Inflammatory macrophage treated with lipopolysaccharide for 4 hours (primary cell): ENCODE results near the gene GINS3.

Source experiments
- DNase-seq: peaks from one replicate; pipeline ENCODE4 v3.0.0-alpha.2; 2020

GINS3 gene

DNA sequence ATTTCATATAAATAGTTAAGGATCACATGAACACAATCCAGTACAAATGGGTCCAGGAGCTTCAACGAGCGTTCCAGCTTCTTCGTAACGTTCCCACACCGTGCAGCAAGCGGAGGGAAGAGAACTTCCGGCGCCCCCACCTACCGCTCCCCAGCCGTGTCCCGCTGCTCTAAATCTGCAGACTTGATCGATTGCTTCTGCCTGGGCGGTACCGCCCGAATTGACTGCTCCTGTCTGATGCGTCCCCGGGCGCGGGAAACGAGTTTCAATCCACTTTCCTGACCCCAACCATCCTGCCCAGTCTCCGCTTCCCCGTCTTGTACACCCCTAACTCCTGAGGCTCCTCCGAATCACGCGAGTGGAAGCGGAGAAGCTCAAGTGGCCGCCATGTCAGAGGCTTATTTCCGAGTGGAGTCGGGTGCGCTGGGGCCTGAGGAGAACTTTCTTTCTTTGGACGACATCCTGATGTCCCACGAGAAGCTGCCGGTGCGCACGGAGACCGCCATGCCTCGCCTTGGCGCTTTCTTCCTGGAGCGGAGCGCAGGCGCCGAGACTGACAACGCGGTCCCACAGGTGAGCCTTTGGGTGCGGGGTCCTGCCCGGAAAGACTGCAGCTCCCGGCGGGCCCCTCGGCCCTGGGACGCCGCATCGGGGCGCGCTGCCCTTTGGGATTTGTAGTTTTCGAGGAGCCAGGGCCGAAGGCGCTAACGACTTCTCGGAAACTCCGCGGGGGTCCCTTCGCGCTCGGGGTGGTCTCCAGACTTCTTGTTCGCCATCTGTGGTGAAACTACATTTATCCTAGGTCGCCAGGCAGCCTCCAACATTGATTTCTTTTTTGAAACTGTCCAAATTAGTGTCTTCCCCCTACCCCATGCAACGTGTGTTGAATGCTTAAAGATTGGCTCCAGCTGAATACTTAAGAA, at the start of gene GINS3:
Gene GINS3, plus strand, starts transcription at position 257 of the 923 bp plus-strand sequence. Its CDS starts 131 bp downstream, at position 388.
- DNase-seq, result peak; percentile 73

GRCh38 chr16:58343562-58343961, 48.7 kb upstream of the GINS3 start:
- peak; percentile 4 for DNase-seq

DNA sequence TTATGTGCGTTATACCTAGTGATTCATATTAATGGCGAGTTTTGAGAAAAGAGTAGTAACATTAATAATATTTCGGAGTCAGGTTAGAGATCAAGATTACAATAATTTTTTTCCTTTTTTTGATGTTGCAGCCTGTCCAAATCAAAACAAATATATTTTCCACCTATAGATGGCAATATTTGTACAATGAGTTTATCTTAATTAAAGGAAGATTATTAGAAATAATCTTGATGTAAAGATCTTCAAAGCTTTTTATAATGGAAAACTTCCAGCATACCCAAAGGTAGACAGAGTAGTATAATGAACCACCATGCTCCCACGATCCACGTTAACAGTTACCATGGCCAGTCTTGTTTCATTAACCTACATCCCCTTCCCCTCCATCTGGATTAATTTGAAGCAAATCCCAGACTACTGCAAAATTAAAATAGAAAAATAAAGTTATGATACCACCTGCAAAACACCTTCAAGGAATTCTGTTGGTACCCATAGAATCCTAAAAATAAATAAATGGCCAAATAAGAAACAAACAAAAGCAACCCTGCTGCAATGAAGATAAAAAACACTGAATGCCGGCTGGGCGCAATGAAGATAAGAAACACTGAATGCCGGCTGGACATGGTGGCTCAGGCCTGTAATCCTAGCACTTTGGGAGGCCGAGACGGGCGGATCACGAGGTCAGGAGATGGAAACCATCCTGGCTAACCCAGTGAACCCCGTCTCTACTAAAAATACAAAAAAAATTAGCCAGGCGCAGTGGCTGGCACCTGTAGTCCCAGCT, 46.5 kb upstream of the GINS3 start:
- peak; percentile 10 for DNase-seq

DNA sequence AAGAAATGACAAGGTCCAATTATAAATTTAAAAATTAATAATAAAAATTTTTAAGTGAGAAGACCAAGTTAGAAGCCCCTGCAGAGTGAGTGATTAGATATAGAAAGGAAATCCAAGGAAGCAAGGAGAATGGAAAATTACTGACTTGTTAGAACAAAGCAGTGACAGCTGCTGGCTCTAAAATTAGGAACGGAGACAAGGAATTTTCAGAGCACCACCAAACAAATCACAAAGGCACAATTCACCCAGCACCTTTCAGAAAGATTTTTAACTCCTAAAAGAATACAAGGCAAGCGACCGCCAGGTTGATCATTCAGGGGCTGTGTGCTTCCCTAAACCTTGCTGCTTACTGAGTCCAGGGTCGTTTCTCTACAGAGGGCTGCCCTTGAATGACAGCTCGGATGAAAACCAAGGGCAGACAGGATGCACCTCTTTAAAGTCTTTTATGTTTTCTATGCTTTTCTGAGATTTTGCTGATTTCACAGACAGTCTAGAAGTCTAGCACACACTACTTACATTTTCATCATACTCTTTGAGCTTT, 45.4 kb upstream of the GINS3 start:
- DNase-seq, result no peak

- no peak for DNase-seq
These were observed 43.3 kb upstream of the GINS3 start for GRCh38 chr16:58348986-58349385.

DNA sequence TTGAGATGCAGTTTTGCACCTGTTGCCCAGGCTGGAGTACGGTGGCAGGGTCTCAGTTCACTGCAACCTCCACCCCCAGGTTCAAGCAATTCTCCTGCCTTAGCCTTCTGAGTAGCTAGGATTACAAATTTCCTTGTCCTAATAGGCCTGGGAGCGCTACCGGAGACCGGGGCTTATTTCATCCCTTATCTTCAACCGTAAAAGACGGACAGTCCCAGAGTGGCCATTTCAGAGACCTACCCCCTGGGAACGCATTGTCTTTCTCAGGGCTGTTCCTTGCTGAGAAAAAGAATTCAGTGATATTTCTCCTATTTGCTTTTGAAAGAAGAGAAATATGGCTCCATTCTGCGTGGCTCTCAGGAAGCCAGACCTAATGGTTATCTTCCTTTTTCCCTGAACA, 39.6 kb upstream of the GINS3 start:
- DNase-seq, result no peak

DNA sequence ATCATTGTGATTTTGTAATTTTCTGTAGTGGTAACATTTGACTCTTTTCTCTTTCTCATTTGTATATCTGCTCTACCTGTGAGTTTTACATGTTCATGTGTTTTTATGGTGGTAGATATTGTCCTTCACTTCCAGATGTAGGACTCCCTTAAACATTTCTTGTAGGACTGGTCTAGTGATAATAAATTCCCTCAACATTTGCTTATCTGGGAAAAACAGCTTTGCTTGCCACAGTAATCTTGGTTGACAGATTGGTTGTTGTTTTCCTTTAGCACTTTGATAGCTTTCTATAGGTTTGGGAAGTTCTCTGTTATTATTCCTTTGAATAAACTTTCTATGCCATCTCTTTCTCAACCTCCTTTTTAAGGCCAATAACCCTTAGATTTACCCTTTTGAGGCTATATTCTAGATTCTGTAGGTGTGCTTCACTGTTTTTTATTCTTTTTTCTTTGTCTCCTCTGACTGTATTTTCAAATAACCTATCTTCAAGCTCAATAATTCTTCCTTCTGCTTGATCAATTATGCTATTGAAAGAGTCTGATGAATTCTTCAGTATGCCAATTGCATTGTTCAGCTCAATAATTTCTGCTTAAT, 32.1 kb upstream of the GINS3 start:
- DNase-seq, result no peak

- DNase-seq, result peak; percentile 27
These were observed 30.5 kb upstream of the GINS3 start for GRCh38 chr16:58361726-58362125.

DNA sequence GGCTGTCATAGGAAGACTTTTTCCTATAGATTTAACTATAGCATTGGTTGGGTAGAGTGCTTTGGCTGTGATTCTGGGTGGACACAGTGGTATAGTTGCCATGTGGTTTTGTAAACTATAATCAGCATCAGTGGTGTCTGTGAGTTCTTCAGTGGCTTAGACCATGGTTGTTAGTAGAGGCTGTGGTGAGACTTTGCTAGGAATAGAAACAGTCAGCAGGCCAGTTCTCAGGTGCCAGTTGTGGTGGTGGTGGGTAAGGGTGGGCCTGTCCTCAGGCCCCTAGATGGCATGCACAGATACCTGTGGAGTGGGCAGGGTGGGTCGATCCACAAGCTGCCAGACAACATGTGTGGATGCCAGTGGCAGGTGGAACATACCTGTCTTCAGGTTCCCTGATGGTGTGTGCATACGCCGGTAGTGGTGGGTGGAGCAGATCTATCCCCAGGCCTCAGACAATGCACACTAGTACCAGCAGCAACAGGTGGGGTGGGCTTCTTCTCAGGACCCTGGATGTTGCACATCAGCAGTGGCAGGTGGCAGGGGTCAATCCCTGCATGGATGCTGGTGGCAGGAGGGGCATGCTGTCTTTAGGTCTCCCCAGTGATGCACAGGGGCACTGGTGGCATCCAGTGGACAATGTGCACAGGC, 28.4 kb upstream of the GINS3 start:
- no peak for DNase-seq

DNA sequence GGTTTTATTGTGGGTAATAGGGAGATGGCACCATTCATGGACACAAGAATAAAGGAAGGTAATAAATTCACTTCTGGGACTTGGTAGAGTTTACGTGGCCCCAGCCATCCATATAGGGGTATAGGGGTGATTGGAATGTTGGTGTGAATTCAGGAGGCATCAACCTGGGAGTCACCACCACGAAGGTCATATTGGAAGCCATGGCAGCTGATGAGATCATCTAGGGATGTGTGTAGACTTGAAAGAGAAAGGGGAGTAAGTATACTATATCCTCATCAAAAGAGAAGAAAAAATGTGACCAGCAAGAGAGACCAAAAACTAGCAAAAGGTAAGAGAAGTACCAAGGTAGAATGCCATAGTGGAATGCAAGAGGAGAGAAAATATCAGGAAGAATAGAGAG, 26.6 kb upstream of the GINS3 start:
- DNase-seq, result peak; percentile 9

- peak; percentile 90 for DNase-seq
These were observed 25.8 kb upstream of the GINS3 start for GRCh38 chr16:58366247-58367031.

- no peak for DNase-seq
These were observed 25.0 kb upstream of the GINS3 start for GRCh38 chr16:58367252-58367651.

DNA sequence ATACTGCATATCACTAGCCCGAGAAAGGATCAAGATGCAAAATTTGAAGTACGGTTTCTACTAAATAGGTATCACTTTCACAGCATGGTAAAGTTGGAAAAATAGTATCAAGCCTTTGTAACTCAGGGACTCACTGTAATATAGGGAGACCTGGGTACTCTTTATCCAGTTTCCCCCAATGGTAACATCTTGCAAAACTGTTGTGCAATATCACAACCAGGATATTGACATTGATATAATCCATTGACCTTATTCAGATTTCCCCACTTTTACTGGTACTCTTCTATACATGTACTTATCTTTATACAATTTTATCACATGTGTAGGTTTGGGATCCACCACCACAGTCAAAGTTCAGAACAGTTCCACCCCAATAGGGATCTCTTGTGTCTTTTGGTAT, 20.4 kb upstream of the GINS3 start:
- DNase-seq, result no peak

GRCh38 chr16:58375386-58375785, 16.9 kb upstream of the GINS3 start:
- no peak for DNase-seq

- no peak for DNase-seq
These were observed 14.3 kb upstream of the GINS3 start for GRCh38 chr16:58377932-58378331.

DNA sequence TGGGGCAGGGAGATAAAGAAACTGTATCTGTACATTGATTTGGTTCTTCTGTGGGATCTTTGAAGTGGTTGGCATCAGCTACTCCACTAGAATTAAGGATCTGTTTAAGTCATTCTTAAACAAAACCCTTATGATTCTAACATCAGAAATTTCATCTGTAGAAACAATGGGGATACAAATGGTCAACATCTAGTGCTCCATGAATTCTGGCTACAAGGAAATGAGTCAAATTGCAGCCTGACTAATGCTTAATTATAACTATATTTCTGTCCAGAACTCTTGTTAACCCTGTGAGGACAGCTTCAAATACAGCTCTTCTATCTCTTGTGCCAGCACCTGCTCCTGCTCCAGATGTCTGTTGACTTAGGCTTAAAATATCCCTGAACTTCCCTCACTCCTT, 13.9 kb upstream of the GINS3 start:
- DNase-seq, result no peak

DNA sequence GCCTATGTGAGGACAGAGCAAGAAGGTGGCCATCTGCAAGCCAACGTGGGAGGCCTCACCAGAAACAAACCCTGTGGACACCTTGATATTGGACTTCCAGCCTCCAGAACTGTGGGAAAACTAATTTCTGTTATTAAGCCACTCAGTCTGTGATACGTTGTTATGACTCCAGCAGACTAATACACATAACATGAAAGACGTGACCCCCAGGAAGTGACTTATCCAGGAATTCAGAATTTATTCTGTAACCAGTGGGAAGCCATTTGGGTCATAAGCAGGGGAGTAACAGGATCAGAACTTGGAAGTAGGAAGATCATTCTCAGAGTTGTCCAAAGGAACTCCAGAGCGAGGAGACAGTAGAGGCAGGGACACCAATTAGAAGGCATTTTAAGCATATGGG, 12.5 kb upstream of the GINS3 start:
- DNase-seq, result no peak

DNA sequence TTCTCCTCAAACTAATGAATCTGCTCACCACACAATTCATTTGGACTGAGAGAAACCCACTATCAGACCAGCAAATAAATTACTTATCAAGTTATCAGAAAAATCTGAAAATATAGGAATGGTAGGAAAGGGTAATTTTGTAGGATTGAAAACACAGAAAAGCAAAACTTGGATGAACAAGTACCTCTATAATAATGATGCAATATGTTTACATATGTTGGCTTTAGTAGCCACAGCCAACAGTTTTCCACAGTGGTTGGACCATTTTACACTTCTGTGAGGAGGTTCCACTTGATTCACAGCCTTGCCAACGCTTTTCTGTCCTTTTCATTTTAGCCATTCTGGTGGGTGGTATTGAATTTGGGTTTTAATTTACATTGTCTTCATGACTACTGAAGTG, 10.6 kb upstream of the GINS3 start:
- DNase-seq, result no peak

- peak; percentile 51 for DNase-seq
These were observed 7.7 kb upstream of the GINS3 start for GRCh38 chr16:58384437-58385055.

DNA sequence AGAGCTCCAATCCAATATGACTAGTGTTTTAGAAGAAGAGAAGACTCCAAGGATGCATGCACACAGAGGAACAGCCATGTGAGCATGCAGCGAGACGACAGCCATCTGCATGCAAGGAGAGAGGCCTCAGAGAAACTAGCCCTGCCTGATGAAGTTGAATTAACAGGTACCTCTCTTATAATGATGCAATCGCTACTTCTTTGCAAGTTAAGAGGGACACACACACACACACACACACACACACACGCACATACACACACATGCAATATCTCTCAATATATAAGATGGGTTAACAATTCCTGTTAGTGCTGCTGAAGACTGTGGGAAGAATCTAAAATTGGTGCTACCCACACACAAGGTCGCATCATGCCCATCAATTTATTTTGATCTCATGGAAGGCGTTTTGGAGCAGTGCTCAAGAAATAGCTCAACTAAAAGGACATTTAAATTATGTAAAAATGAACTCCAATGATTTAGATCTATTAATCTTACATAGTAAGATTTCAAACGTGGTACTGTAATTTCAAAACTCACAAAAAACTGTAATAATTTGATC, 7.0 kb upstream of the GINS3 start:
- DNase-seq, result no peak

GRCh38 chr16:58389724-58390123, 2.5 kb upstream of the GINS3 start:
- no peak for DNase-seq
